Esophagus muscularis mucosa (tissue), 4 donors: ENCODE measurements around the gene NFYB. TPM values are rescaled to one million over a fixed set of nuclear protein-coding genes. Genes with fewer than 3 reads are reported as not detected.
A peak's percentile ranks its signal among the peaks of the same experiment; 100 is the strongest.

Source experiments
- DNase-seq: peaks from one replicate; pipeline ENCODE4 v3.0.0-alpha.2; 2017; ENCODE audit errors: extremely low spot score
- H3K27ac ChIP-seq, 4 donors: fragments of 200-600 bp; sonication (generic); replicated peaks in 1 of 4; 1 replicate in 3 of 4; 2 replicates in 1 of 4; pipeline ENCODE4 v1.5.1; 2016 to 2019; ENCODE audit warnings: mild to moderate bottlenecking in 1 of 4
- H3K27me3 ChIP-seq, 4 donors: fragments of 200-600 bp; sonication (generic); one replicate each; pipeline versions ENCODE4 v1.5.1 to v1.6.0; 2016 to 2019
- H3K36me3 ChIP-seq, 4 donors: fragments of 200-600 bp; sonication (generic); one replicate each; pipeline ENCODE4 v1.5.1; 2016 to 2019
- H3K4me1 ChIP-seq, 4 donors: fragments of 200-600 bp; sonication (generic); one replicate each; pipeline ENCODE4 v1.5.1; 2016 to 2019
- H3K4me3 ChIP-seq, 4 donors: fragments of 200-600 bp; sonication (generic); 1 replicate in 2 of 4; 2 replicates in 2 of 4; pipeline ENCODE4 v1.5.1; 2016 to 2019; ENCODE audit warnings: mild to moderate bottlenecking in 4 of 4, moderate library complexity in 1 of 4
- H3K9me3 ChIP-seq, 4 donors: fragments of 200-600 bp; sonication (generic); 1 replicate in 3 of 4; 2 replicates in 1 of 4; pipeline ENCODE4 v1.5.1; 2016 to 2019
- CTCF ChIP-seq, 3 experiments: fragments of 200-600 bp in 2 of 3; fragments of 450-650 bp in 1 of 3; sonication (generic) in 2 of 3; IDR thresholded peaks; one replicate each; pipeline ENCODE4 v1.5.1; 2017 to 2019; ENCODE audit warnings: antibody characterized with exemption in 3 of 3, mild to moderate bottlenecking in 2 of 3, moderate library complexity in 1 of 3
- EP300 ChIP-seq: sonication (generic); formaldehyde crosslinking; IDR thresholded peaks from one replicate; pipeline ENCODE4 v1.6.1; 2017; ENCODE audit warnings: antibody characterized with exemption
- POLR2A ChIP-seq: fragments of 450-650 bp; IDR thresholded peaks from one replicate; pipeline ENCODE4 v1.6.1; 2017; ENCODE audit warnings: antibody characterized with exemption, moderate library complexity, mild to moderate bottlenecking, low read depth
- POLR2AphosphoS5 ChIP-seq, 2 donors: sonication (generic); formaldehyde crosslinking; IDR thresholded peaks; one replicate each; pipeline ENCODE4 v1.6.1; 2017; ENCODE audit warnings: antibody characterized with exemption in 2 of 2
- WGBS: methylation state at CpG from one replicate; pipeline ENCODE4 v1.1.5; 2018; 5-methylcytosine and 5-hydroxymethylcytosine counted together
- intact Hi-C: fragments of 100-400 bp; cut with DNase I; formaldehyde crosslinking; loops from one replicate; pipeline ENCODE4 v1.15.1; 2023
- total RNA-seq, 4 donors: library from RNA; depleted of rRNA; stranded (reverse); fragments of >200 nt; gene quantifications; one replicate each; pipeline versions ENCODE4 v1.1.0 to v1.2.1, GENCODE V29; 2016

The NFYB gene
- total RNA-seq, 4 donors from 2014 or later, result 67.7 to 90.9 (median 82.4) TPM

GRCh38 chr12:104109446-104110271 lies 28.4 kb downstream of the NFYB start:
- H3K36me3 ChIP-seq, result peaks cover 0 to 20% (median 6%) of the 10 kb centered on the region in 4 donors
- no peak for DNase-seq
- WGBS, result 61% methylated on average over 4 of the region's 4 CpGs
- H3K4me3 ChIP-seq, result no peak overlapping the region
- H3K4me1 ChIP-seq, result peaks cover 0 to 27% (median 18%) of the 10 kb centered on the region in 4 donors
- H3K9me3 ChIP-seq, result no peaks in the 10 kb centered on the region
- intact Hi-C loops, result loop anchor here (10.0 kb wide), 1 partner anchor 225 kb away; no protein-coding TSS in a partner anchor
- peak overlapping the region in 1 of 4 donors; percentile 0 for H3K27ac ChIP-seq
- H3K27me3 ChIP-seq, result no peaks in the 10 kb centered on the region
- TF ChIP-seq POLR2AphosphoS5 (IDR thresholded peaks at IDR 0.05) (no peak), POLR2A (no peak), CTCF (IDR thresholded peaks at IDR 0.05) (no peak), EP300 (no peak)

- no peaks in the 10 kb centered on the region for H3K9me3 ChIP-seq
- H3K27me3 ChIP-seq, result no peaks in the 10 kb centered on the region
- peak; percentile 45 to 52 for TF ChIP-seq POLR2AphosphoS5 (IDR thresholded peaks at IDR 0.05)
- no peak for TF ChIP-seq POLR2A
- TF ChIP-seq CTCF (IDR thresholded peaks at IDR 0.05), result peak; percentile 85 to 95 (median 87)
- H3K4me1 ChIP-seq, result peaks cover 0 to 22% (median 17%) of the 10 kb centered on the region in 4 donors
- peak overlapping the region in 1 of 4 donors; percentile 0 for H3K27ac ChIP-seq
- no peak overlapping the region for H3K4me3 ChIP-seq
- peak; percentile 96 for DNase-seq
- WGBS, result 39% methylated on average over 6 of the region's 6 CpGs
- H3K36me3 ChIP-seq, result peaks cover 0 to 19% (median 6%) of the 10 kb centered on the region in 4 donors
- intact Hi-C loops, result loop anchor here (10.0 kb wide), 1 partner anchor 224 kb away; no protein-coding TSS in a partner anchor
Measured at GRCh38 chr12:104108755-104109445, 29.1 kb downstream of the NFYB start.

GRCh38 chr12:104106965-104107364 lies 31.0 kb downstream of the NFYB start:
- TF ChIP-seq EP300 (no peak), POLR2A (no peak), CTCF (IDR thresholded peaks at IDR 0.05) (no peak), POLR2AphosphoS5 (IDR thresholded peaks at IDR 0.05) (no peak)
- Histone ChIP-seq H3K4me3 (no peak overlapping the region), H3K36me3 (peaks cover 0 to 34% (median 12%) of the 10 kb centered on the region in 4 donors), H3K4me1 (peaks cover 0 to 22% (median 18%) of the 10 kb centered on the region in 4 donors), H3K27ac (no peak overlapping the region), H3K27me3 (no peaks in the 10 kb centered on the region), H3K9me3 (no peaks in the 10 kb centered on the region)
- 84% methylated on average over 2 of the region's 2 CpGs for WGBS
- no peak for DNase-seq
- intact Hi-C loops, result loop anchor here (2.0 to 10.0 kb wide), 2 partner anchors 48 to 222 kb away; no protein-coding TSS in a partner anchor

- intact Hi-C loops, result loop anchor here (10.0 kb wide), 1 partner anchor 221 kb away; no protein-coding TSS in a partner anchor
- Histone ChIP-seq H3K36me3 (peaks cover 10 to 49% (median 25%) of the 10 kb centered on the region in 4 donors), H3K27ac (no peak overlapping the region), H3K9me3 (no peaks in the 10 kb centered on the region), H3K4me1 (peaks cover 0 to 22% (median 18%) of the 10 kb centered on the region in 4 donors), H3K27me3 (no peaks in the 10 kb centered on the region), H3K4me3 (no peak overlapping the region)
- no peak for DNase-seq
- TF ChIP-seq CTCF (IDR thresholded peaks at IDR 0.05) (no peak), EP300 (no peak)
Measured at GRCh38 chr12:104105461-104105860, 32.5 kb downstream of the NFYB start.
